HG03045 (cell line): ENCODE results near the gene CCDC6.
"Not testable (repeated sequence)": the region's sequence is repeated elsewhere in the genome, so short reads cannot be mapped to it uniquely, and the experiment has no call there.

Source experiments
- ATAC-seq: cut with Tn5 transposase; IDR thresholded peaks from one replicate; pipeline ENCODE4 v1.9.1; 2021; ENCODE audit warnings: mild to moderate bottlenecking, moderate library complexity; ENCODE audit not compliant: unreplicated experiment

CCDC6 gene

GRCh38 chr10:59773088-59773487 lies 133.3 kb downstream of the CCDC6 start:
- ATAC-seq: no peak

DNA sequence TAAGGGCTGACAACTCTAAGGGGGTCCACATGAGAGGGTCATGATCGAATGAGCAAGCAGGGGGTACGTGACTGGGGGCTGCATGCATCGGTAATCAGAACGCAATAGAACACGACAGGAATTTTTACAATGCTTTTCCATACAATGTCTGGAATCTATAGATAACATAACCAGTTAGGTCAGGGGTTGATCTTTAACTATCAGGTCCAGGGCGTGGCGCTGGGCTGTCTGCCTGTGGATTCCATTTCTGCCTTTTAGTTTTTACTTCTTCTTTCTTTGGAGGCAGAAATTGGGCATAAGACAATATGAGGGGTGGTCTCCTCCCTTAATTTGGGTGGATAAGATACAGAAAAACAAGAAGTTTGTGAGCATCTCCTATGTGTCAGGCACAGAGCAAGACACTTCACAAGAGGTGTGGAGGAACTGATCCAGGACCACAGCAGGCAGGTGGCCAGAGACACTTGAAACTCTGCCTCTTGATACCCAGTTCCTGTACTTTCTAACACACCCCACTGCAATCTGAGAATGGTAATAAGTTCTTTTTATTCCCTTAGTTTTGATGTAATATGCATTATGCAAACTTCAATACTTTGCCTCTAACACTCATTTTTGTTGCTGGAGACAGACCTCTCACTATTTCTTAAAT lies 135.1 kb downstream of the CCDC6 start:
- no peak for ATAC-seq

GRCh38 chr10:59770689-59771088 lies 135.7 kb downstream of the CCDC6 start:
- ATAC-seq: no peak

GRCh38 chr10:59762505-59762904 lies 143.9 kb downstream of the CCDC6 start:
- no peak for ATAC-seq

DNA sequence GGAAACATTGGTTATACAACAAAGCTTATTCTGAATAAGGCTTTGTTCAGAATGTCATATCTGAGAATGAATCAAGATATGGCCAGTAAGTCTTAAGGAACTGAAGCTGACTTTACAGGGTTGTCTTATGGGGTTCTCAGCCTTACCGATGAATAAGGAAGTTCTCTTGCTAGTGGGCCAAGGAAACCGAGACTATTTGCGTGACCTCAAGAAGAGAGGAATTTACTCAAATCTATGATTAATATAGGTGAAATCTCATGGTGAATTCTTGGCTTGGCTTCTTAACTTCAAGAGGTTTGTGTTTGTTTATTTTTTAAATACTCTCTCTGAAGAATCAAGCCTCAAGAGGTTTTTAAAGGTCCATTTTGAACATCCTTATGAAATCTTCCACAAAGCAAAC lies 148.4 kb downstream of the CCDC6 start:
- no peak for ATAC-seq

DNA sequence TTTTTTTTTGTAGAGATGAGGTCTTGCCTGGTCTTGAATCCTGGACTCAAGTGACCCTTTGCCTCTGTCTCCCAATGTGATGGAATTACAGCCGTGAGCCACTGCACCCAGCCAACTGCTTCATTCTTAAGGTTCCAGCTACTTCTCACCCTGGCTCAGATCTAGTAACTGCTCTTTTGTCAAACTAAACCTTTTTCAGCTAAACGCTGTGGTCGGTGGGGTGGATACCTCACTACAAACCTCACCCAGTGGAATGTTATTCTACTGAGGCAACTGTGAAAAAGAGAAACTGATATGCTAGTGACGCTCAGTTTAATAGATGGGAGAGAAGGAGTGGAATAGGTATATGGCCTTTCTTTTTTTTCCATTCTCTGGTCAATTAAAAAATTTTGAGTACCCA lies 151.4 kb downstream of the CCDC6 start:
- no peak for ATAC-seq

DNA sequence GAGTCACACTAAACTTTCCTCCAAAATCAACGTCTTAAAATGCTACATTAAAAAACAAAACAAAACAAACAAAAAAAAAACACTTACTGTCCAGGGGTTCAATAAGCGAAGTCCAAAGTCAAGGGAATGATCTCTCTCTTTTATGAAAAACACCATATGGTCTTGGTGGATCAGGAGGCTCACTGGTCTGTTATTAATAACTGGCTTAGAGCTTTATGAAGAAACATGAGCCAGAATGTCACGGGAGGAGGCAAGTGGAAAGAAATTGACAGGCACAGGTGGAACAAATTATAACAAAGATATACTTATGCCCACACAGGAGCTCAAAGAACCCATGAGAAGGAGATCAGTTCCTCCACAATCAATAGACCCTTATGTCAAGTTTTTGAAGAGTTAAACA lies 153.1 kb downstream of the CCDC6 start, which contains the start of gene MRLN:
Gene MRLN, minus strand, starts transcription at position 189 of the 400 bp plus-strand sequence.
- ATAC-seq: no peak

DNA sequence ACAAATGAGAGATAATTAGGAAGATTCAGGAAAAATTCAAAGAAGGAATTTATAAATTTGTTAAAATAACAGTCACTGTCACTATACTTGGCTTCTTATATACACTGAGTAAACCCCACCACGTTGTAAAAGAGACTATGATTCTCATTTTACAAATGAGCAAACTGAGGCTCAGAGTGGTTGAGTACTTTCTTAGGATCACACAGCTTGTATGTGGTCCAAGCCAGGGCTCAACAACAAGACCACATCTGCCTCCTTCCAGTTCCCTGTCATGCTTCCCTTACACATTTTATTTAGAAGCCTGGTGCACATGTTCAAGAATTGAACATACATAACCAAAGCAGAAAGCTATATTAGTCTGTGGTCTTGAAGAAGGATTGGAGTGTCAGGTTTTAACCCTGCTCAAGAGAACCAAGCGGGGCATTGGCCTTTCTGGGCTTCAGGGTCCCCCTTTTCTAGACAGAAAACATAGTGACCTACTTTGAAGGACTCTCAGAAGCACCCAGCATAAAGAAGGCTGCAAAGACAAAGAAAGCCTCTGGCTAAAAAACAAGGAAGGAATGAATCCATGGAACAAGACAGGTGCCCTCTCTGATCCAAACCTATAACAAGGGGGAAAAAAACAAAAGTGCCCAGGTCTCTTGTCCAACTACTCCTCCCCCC lies 153.9 kb downstream of the CCDC6 start:
- no peak for ATAC-seq

GRCh38 chr10:59750155-59750945 lies 156.0 kb downstream of the CCDC6 start:
- ATAC-seq: no peak

GRCh38 chr10:59748834-59749233 lies 157.5 kb downstream of the CCDC6 start:
- ATAC-seq: no peak

- no peak for ATAC-seq
Observed at GRCh38 chr10:59745163-59745650, 161.1 kb downstream of the CCDC6 start.

GRCh38 chr10:59744762-59745161 lies 161.6 kb downstream of the CCDC6 start:
- ATAC-seq: not testable (repeated sequence)

GRCh38 chr10:59744156-59744555 lies 162.2 kb downstream of the CCDC6 start:
- not testable (repeated sequence) for ATAC-seq

DNA sequence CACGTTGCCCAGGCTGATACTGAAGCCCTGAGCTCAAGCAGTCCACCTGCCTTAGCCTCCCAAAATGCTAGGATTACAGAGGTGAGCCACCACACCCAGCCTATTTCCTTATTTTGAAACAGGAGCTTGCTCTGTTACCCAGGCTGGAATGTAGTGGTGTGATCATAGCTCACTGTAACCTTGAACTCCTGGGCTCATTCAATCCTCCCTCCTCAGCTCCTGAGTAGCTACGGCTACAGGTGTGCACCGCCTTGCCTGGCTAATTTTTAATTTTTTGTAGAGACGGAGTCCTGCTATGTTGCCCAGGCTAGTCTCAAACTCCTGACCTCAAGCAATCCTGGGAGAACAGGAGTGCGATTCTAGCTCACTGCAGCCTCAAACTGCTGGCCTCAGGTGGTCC lies 164.8 kb downstream of the CCDC6 start:
- ATAC-seq: no peak

DNA sequence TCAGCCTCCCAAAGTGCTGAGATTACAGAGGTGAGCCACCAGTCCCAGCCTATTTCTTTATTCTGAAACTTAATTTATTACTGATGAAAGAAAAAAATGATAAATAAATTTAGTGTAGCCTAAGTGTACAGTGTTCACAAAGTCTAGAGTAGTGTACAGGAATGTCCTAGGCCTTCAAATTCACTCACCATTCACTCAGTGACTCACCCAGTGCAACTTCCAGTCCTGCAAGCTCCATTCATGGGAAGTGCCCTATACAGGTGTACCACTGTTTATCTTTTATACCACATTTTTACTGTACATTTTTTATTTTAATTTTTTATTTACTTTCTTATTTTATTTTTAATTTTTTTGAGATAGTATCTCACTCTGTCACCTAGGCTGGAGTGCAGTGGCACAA lies 165.3 kb downstream of the CCDC6 start:
- ATAC-seq: no peak
